ENCODE measurements around the gene PLA2G2F. TPM values are rescaled to one million over a fixed set of nuclear protein-coding genes. Genes with fewer than 3 reads are reported as not detected.

The PLA2G2F gene
- polyA plus RNA-seq, 4 donors: 0.14 to 0.65 (median 0.37) TPM

Other genes with a start within 250 kb of the PLA2G2F start
- gene PLA2G2E, start 215.7 kb upstream of the PLA2G2F start, polyA plus RNA-seq (ENCODE audit: insufficient read length in 4 of 4): not detected
- under 1 TPM in 1 of 4 donors, not detected in 3; 0.13 TPM for gene PLA2G2A, start 159.7 kb upstream of the PLA2G2F start, polyA plus RNA-seq (ENCODE audit: insufficient read length in 4 of 4)
- not detected for gene PLA2G5, start 69.1 kb upstream of the PLA2G2F start, polyA plus RNA-seq (ENCODE audit: insufficient read length in 4 of 4)
- under 1 TPM in 3 of 4 donors, not detected in 1; 0.05 to 0.06 (median 0.06) TPM for gene PLA2G2D, start 19.8 kb upstream of the PLA2G2F start, polyA plus RNA-seq (ENCODE audit: insufficient read length in 4 of 4)
- 1 to 10 TPM; 4.9 to 5.9 (median 5.5) TPM for gene UBXN10, start 46.8 kb downstream of the PLA2G2F start, polyA plus RNA-seq (ENCODE audit: insufficient read length in 4 of 4)
- gene PLA2G2C, start 47.2 kb downstream of the PLA2G2F start, polyA plus RNA-seq (ENCODE audit: insufficient read length in 4 of 4): under 1 TPM in 3 of 4 donors, not detected in 1; 0.14 to 0.21 (median 0.14) TPM
- 1 to 10 TPM in 3 of 4 donors, under 1 TPM in 1; 0.82 to 2.7 (median 2.0) TPM for gene VWA5B1, start 151.6 kb downstream of the PLA2G2F start, polyA plus RNA-seq (ENCODE audit: insufficient read length in 4 of 4)

All from left renal cortex interstitium (tissue), 4 donors.